Adipocyte (in vitro differentiated cells): ENCODE results near the gene ANKRD39.
A peak's percentile ranks its signal among the peaks of the same experiment; 100 is the strongest.

ENCODE experiments used
- DNase-seq: peaks from one replicate; pipeline ENCODE4 v3.0.0-alpha.2; 2015; ENCODE audit warnings: low read depth
- H3K27me3 ChIP-seq: replicated peaks from 2 replicates; pipeline ENCODE4 v1.7.0; 2013; ENCODE audit warnings: mild to moderate bottlenecking, low read length, moderate library complexity; ENCODE audit not compliant: control insufficient read depth, insufficient read depth
- H3K36me3 ChIP-seq: 2 replicates; pipeline ENCODE4 v1.7.0; 2013; ENCODE audit warnings: low read length, mild to moderate bottlenecking, moderate library complexity; ENCODE audit not compliant: control insufficient read depth, insufficient read depth, severe bottlenecking
- H3K4me1 ChIP-seq: 2 replicates; pipeline ENCODE4 v1.7.0; 2013; ENCODE audit warnings: mild to moderate bottlenecking, low read length, moderate library complexity; ENCODE audit not compliant: control insufficient read depth, insufficient read depth
- H3K4me3 ChIP-seq: 2 replicates; pipeline ENCODE4 v1.7.0; 2013; ENCODE audit warnings: mild to moderate bottlenecking, low read length, moderate library complexity
- H3K9ac ChIP-seq: 2 replicates; pipeline ENCODE4 v1.7.0; 2013; ENCODE audit warnings: mild to moderate bottlenecking, low read length, moderate library complexity
- H3K9me3 ChIP-seq: 2 replicates; pipeline ENCODE4 v1.7.0; 2013; ENCODE audit warnings: mild to moderate bottlenecking, low read length, moderate library complexity; ENCODE audit not compliant: control insufficient read depth

The ANKRD39 gene

GRCh38 chr2:96843538-96844268 lies 14.1 kb downstream of the ANKRD39 start, which contains the start of gene ANKRD23:
Gene ANKRD23 (minus strand): TSS chr2:96844021. CDS start chr2:96843992, 29 bp downstream.
- Histone ChIP-seq H3K9ac (no peak within 1 kb of the TSS), H3K27me3 (no peaks in the 10 kb centered on the region), H3K36me3 (peaks cover 14% of the 10 kb centered on the region), H3K4me1 (no peaks in the 10 kb centered on the region), H3K4me3 (no peak within 1 kb of the TSS), H3K9me3 (no peaks in the 10 kb centered on the region)
- DNase-seq: no peak

GRCh38 chr2:96842600-96842999 lies 15.2 kb downstream of the ANKRD39 start:
- DNase-seq: no peak
- Histone ChIP-seq H3K9me3 (no peaks in the 10 kb centered on the region), H3K4me3 (no peak overlapping the region), H3K4me1 (no peaks in the 10 kb centered on the region), H3K36me3 (peaks cover 7% of the 10 kb centered on the region), H3K27me3 (no peaks in the 10 kb centered on the region), H3K9ac (no peak overlapping the region)

- H3K4me1 ChIP-seq: no peaks in the 10 kb centered on the region
- no peak overlapping the region for H3K4me3 ChIP-seq
- H3K27me3 ChIP-seq: no peaks in the 10 kb centered on the region
- no peak overlapping the region for H3K9ac ChIP-seq
- no peaks in the 10 kb centered on the region for H3K9me3 ChIP-seq
- peaks cover 8% of the 10 kb centered on the region for H3K36me3 ChIP-seq
- no peak for DNase-seq
Observed at GRCh38 chr2:96841701-96842495, 15.9 kb downstream of the ANKRD39 start.

- Histone ChIP-seq H3K4me3 (no peak overlapping the region), H3K9ac (no peak overlapping the region), H3K9me3 (no peaks in the 10 kb centered on the region), H3K27me3 (no peaks in the 10 kb centered on the region), H3K4me1 (no peaks in the 10 kb centered on the region), H3K36me3 (peaks cover 5% of the 10 kb centered on the region)
- DNase-seq: no peak
Observed at GRCh38 chr2:96839875-96840850, 17.7 kb downstream of the ANKRD39 start.

- Histone ChIP-seq H3K36me3 (peaks cover 5% of the 10 kb centered on the region), H3K4me3 (no peak overlapping the region), H3K9ac (no peak overlapping the region), H3K27me3 (no peaks in the 10 kb centered on the region), H3K9me3 (no peaks in the 10 kb centered on the region), H3K4me1 (no peaks in the 10 kb centered on the region)
- DNase-seq: no peak
Observed at GRCh38 chr2:96839293-96839874, 18.4 kb downstream of the ANKRD39 start.

GRCh38 chr2:96838345-96839292 lies 19.2 kb downstream of the ANKRD39 start:
- no peak for DNase-seq
- peaks cover 5% of the 10 kb centered on the region for H3K36me3 ChIP-seq
- no peak overlapping the region for H3K4me3 ChIP-seq
- H3K4me1 ChIP-seq: no peaks in the 10 kb centered on the region
- H3K9ac ChIP-seq: no peak overlapping the region
- H3K27me3 ChIP-seq: no peaks in the 10 kb centered on the region
- H3K9me3 ChIP-seq: no peaks in the 10 kb centered on the region

- Histone ChIP-seq H3K4me1 (no peaks in the 10 kb centered on the region), H3K4me3 (no peak overlapping the region), H3K27me3 (no peaks in the 10 kb centered on the region), H3K9me3 (no peaks in the 10 kb centered on the region), H3K9ac (no peak overlapping the region), H3K36me3 (peaks cover 5% of the 10 kb centered on the region)
- DNase-seq: no peak
Observed at GRCh38 chr2:96837575-96837974, 20.2 kb downstream of the ANKRD39 start.

- DNase-seq: no peak
- no peak overlapping the region for H3K9ac ChIP-seq
- H3K27me3 ChIP-seq: no peaks in the 10 kb centered on the region
- no peak overlapping the region for H3K4me3 ChIP-seq
- no peaks in the 10 kb centered on the region for H3K9me3 ChIP-seq
- peaks cover 2% of the 10 kb centered on the region for H3K4me1 ChIP-seq
- H3K36me3 ChIP-seq: peaks cover 5% of the 10 kb centered on the region
Observed at GRCh38 chr2:96835830-96836229, 22.0 kb downstream of the ANKRD39 start.

GRCh38 chr2:96832754-96833507 lies 24.9 kb downstream of the ANKRD39 start:
- H3K9me3 ChIP-seq: no peaks in the 10 kb centered on the region
- H3K4me3 ChIP-seq: no peak overlapping the region
- no peaks in the 10 kb centered on the region for H3K27me3 ChIP-seq
- H3K9ac ChIP-seq: no peak overlapping the region
- DNase-seq: peak; percentile 61
- peaks cover 2% of the 10 kb centered on the region for H3K4me1 ChIP-seq
- peaks cover 11% of the 10 kb centered on the region for H3K36me3 ChIP-seq
